ENCODE data around the gene MPRIP. TPM values are rescaled to one million over a fixed set of nuclear protein-coding genes. Genes with fewer than 3 reads are reported as not detected.

The MPRIP gene
- total and polyA plus RNA-seq, 2 donors (not counting 3 experiments of a cell fraction or from before 2014, with no cell fraction given) = 94.6 to 246 TPM

DNA sequence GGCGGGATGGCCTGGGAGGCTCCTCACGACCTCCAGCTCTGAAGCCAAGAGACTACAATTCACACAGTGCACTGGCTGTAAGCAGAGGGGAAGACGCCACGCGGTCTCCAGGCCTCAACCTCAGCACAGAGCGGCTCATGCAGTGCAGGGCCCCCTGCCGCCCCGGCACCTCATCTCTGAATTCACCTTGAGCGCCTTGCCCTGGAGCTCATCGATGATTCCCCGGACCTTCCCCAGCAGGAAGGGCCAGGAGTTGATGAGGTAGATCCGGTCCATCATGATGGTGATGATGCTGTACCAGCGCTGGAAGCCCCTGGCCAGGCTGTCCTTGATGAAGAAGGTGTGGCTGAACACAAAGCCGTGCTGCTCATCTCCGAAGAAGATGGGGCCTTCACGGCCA is 181.5 kb downstream of the MPRIP start:
- Histone ChIP-seq H3K9me3 (replicated peaks; ENCODE audit: control insufficient read depth, insufficient read depth, low read length) (no peaks in the 10 kb centered on the region), H3K36me3 (ENCODE audit: control insufficient read depth in 2 of 2, extremely low read depth in 1 of 2, insufficient read depth in 2 of 2, low read length in 2 of 2) (peaks cover 10 to 76% of the 10 kb centered on the region in 2 experiments), H4K20me1 (replicated peaks; ENCODE audit: control insufficient read depth, extremely low read depth, insufficient read depth, low read length) (no peaks in the 10 kb centered on the region), H3K9ac (replicated peaks; ENCODE audit: extremely low read depth, insufficient read depth, low read length) (no peak overlapping the region), H3K4me3 (replicated peaks in 1 of 3; ENCODE audit: insufficient read depth in 1 of 3, low read depth in 1 of 3, low read length in 3 of 3) (no peak overlapping the region), H3K27ac (ENCODE audit: insufficient read depth, low read depth, low read length) (no peak overlapping the region), H3K79me2 (ENCODE audit: control insufficient read depth, insufficient read depth, low read length) (no peaks in the 10 kb centered on the region), H3K4me2 (ENCODE audit: insufficient read depth, low read length) (no peak overlapping the region), H3K4me1 (ENCODE audit: control insufficient read depth, extremely low read depth, insufficient read depth, low read length) (no peaks in the 10 kb centered on the region), H2AFZ (ENCODE audit: low read depth, low read length) (no peak overlapping the region), H3K9me1 (replicated peaks; ENCODE audit: control insufficient read depth, extremely low read depth, insufficient read depth, low read length) (no peaks in the 10 kb centered on the region), H3K27me3 (ENCODE audit: control insufficient read depth in 2 of 2, insufficient read depth in 2 of 2, low read length in 2 of 2) (no peaks in the 10 kb centered on the region)
- BruUV-seq (replicated peaks) = no TSS peak
- intact Hi-C loops (cut with micrococcal nuclease) = no loop called here
- dilution Hi-C loops (cut with MboI; ENCODE audit: extremely low pct_ligation_motif_present, low sequenced_read_pairs) = no loop called here
- TF ChIP-seq GATA2 (IDR thresholded peaks at IDR 0.05; ENCODE audit: insufficient read depth, insufficient read length, low read depth, low read length) (no peak), FOS (IDR thresholded peaks at IDR 0.05; ENCODE audit: borderline replicate concordance, insufficient read depth, low read length) (no peak), JUN (IDR thresholded peaks at IDR 0.05; ENCODE audit: borderline replicate concordance, insufficient read depth, insufficient read length, low read depth) (no peak), POLR2AphosphoS5 (IDR thresholded peaks at IDR 0.05; ENCODE audit: insufficient read depth, low read depth, low read length) (no peak), EZH2 (IDR thresholded peaks at IDR 0.05; ENCODE audit: borderline replicate concordance, low read depth, low read length, severe bottlenecking) (no peak), POLR2A (IDR thresholded peaks at IDR 0.05; ENCODE audit: low read depth, low read length) (no peak), MYC (IDR thresholded peaks at IDR 0.05; ENCODE audit: low read depth, low read length) (no peak)
- TF ChIP-seq, protein P1, sequence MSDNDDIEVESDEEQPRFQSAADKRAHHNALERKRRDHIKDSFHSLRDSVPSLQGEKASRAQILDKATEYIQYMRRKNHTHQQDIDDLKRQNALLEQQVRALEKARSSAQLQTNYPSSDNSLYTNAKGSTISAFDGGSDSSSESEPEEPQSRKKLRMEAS (IDR thresholded peaks at IDR 0.05; ENCODE audit: insufficient read depth, insufficient read length) = no peak
- TF ChIP-seq, protein P2, sequence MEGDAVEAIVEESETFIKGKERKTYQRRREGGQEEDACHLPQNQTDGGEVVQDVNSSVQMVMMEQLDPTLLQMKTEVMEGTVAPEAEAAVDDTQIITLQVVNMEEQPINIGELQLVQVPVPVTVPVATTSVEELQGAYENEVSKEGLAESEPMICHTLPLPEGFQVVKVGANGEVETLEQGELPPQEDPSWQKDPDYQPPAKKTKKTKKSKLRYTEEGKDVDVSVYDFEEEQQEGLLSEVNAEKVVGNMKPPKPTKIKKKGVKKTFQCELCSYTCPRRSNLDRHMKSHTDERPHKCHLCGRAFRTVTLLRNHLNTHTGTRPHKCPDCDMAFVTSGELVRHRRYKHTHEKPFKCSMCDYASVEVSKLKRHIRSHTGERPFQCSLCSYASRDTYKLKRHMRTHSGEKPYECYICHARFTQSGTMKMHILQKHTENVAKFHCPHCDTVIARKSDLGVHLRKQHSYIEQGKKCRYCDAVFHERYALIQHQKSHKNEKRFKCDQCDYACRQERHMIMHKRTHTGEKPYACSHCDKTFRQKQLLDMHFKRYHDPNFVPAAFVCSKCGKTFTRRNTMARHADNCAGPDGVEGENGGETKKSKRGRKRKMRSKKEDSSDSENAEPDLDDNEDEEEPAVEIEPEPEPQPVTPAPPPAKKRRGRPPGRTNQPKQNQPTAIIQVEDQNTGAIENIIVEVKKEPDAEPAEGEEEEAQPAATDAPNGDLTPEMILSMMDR (IDR thresholded peaks at IDR 0.05; ENCODE audit: extremely low read depth in 1 of 2, insufficient read depth in 1 of 2, low read depth in 1 of 2, low read length in 2 of 2) = no peak
- no peak for DNase-seq (ENCODE audit: low read depth, low spot score)
- ChIA-PET CTCF (interaction anchor here (1.4 to 1.7 kb wide), 2 partner anchors 13 to 82 kb away, joined by 3 to 4 read pairs; no protein-coding TSS in a partner anchor), POLR2A (no interaction called here)
- FAIRE-seq = no peak

Measured in endothelial cell of umbilical vein (primary cell).